Measurements from ENCODE around the gene ABO. TPM values are rescaled to one million over a fixed set of nuclear protein-coding genes. Genes with fewer than 3 reads are reported as not detected.
A peak's percentile ranks its signal among the peaks of the same experiment; 100 is the strongest.
"Not testable (repeated sequence)": the region's sequence is repeated elsewhere in the genome, so short reads cannot be mapped to it uniquely, and the experiment has no call there.

ABO gene
- polyA plus RNA-seq, 1 donor: 1.3 TPM

- DNase-seq (ENCODE audit: low read depth): no peak
Measured at GRCh38 chr9:133246991-133247390, 28.0 kb downstream of the ABO start.

GRCh38 chr9:133246562-133246961 lies 28.4 kb downstream of the ABO start:
- no peak for DNase-seq (ENCODE audit: low read depth)

GRCh38 chr9:133242991-133243390 lies 32.0 kb downstream of the ABO start:
- no peak for DNase-seq (ENCODE audit: low read depth)

GRCh38 chr9:133242241-133242640 lies 32.8 kb downstream of the ABO start:
- no peak for DNase-seq (ENCODE audit: low read depth)

- DNase-seq (ENCODE audit: low read depth): no peak
Measured at GRCh38 chr9:133239533-133240090, 35.4 kb downstream of the ABO start.

- DNase-seq (ENCODE audit: low read depth): no peak
Measured at GRCh38 chr9:133238851-133239532, 36.0 kb downstream of the ABO start.

GRCh38 chr9:133238272-133238850 lies 36.6 kb downstream of the ABO start:
- DNase-seq (ENCODE audit: low read depth): peak; percentile 20

GRCh38 chr9:133237035-133237731 lies 37.8 kb downstream of the ABO start:
- DNase-seq (ENCODE audit: low read depth): peak; percentile 80

- DNase-seq (ENCODE audit: low read depth): not testable (repeated sequence)
Measured at GRCh38 chr9:133236291-133237034, 38.5 kb downstream of the ABO start.

- DNase-seq (ENCODE audit: low read depth): no peak
Measured at GRCh38 chr9:133235549-133236222, 39.3 kb downstream of the ABO start.

- no peak for DNase-seq (ENCODE audit: low read depth)
Measured at GRCh38 chr9:133234577-133235322, 40.3 kb downstream of the ABO start.

- no peak for DNase-seq (ENCODE audit: low read depth)
Measured at GRCh38 chr9:133233681-133234432, 41.1 kb downstream of the ABO start.

- DNase-seq (ENCODE audit: low read depth): not testable (repeated sequence)
Measured at GRCh38 chr9:133231934-133232568, 43.0 kb downstream of the ABO start.

GRCh38 chr9:133230514-133230913 lies 44.5 kb downstream of the ABO start:
- DNase-seq (ENCODE audit: low read depth): not testable (repeated sequence)

- no peak for DNase-seq (ENCODE audit: low read depth)
Measured at GRCh38 chr9:133230093-133230492, 44.9 kb downstream of the ABO start.

- not testable (repeated sequence) for DNase-seq (ENCODE audit: low read depth)
Measured at GRCh38 chr9:133228474-133229193, 46.4 kb downstream of the ABO start.

GRCh38 chr9:133227996-133228395 lies 47.0 kb downstream of the ABO start:
- not testable (repeated sequence) for DNase-seq (ENCODE audit: low read depth)

- DNase-seq (ENCODE audit: low read depth): no peak
Measured at GRCh38 chr9:133227242-133227860, 47.6 kb downstream of the ABO start.
